Mucosa of gallbladder (tissue), 1 donor: ENCODE measurements around the gene NFIA. TPM values are rescaled to one million over a fixed set of nuclear protein-coding genes. Genes with fewer than 3 reads are reported as not detected.

Source experiments
- DNase-seq: peaks from one replicate; pipeline ENCODE4 v3.0.0-alpha.2; 2020; ENCODE audit warnings: low spot score
- total RNA-seq: library from RNA; stranded (reverse); gene quantifications from one replicate; pipeline ENCODE4 v1.2.1, GENCODE V29; 2021
- donor health status: DM: no; HTN: no; CAD: no.

Gene NFIA
- total RNA-seq, 1 donor from 2014 or later = 82.8 TPM

GRCh38 chr1:61215119-61215518 lies 132.8 kb downstream of the NFIA start:
- no peak for DNase-seq

GRCh38 chr1:61215676-61216289 lies 133.4 kb downstream of the NFIA start:
- DNase-seq = no peak

GRCh38 chr1:61220536-61220935 lies 138.2 kb downstream of the NFIA start:
- no peak for DNase-seq

GRCh38 chr1:61221642-61222041 lies 139.3 kb downstream of the NFIA start:
- DNase-seq = no peak

- no peak for DNase-seq
Observed at GRCh38 chr1:61222240-61222639, 139.9 kb downstream of the NFIA start.

GRCh38 chr1:61223140-61223539 lies 140.8 kb downstream of the NFIA start:
- no peak for DNase-seq

GRCh38 chr1:61224609-61225008 lies 142.2 kb downstream of the NFIA start:
- DNase-seq = no peak

- no peak for DNase-seq
Observed at GRCh38 chr1:61225478-61225877, 143.1 kb downstream of the NFIA start.

GRCh38 chr1:61226791-61227567 lies 144.6 kb downstream of the NFIA start:
- DNase-seq = no peak

GRCh38 chr1:61227857-61228550 lies 145.6 kb downstream of the NFIA start:
- DNase-seq = no peak

GRCh38 chr1:61230523-61230922 lies 148.2 kb downstream of the NFIA start:
- peak; percentile 58 for DNase-seq

- no peak for DNase-seq
Observed at GRCh38 chr1:61231795-61232194, 149.4 kb downstream of the NFIA start.

- no peak for DNase-seq
Observed at GRCh38 chr1:61233121-61233660, 150.8 kb downstream of the NFIA start.

GRCh38 chr1:61234587-61234919 lies 152.2 kb downstream of the NFIA start:
- DNase-seq = no peak

GRCh38 chr1:61237147-61237546 lies 154.8 kb downstream of the NFIA start:
- no peak for DNase-seq

- DNase-seq = no peak
Observed at GRCh38 chr1:61237659-61238358, 155.4 kb downstream of the NFIA start.

- DNase-seq = no peak
Observed at GRCh38 chr1:61238359-61238665, 156.0 kb downstream of the NFIA start.

GRCh38 chr1:61240878-61241277 lies 158.5 kb downstream of the NFIA start:
- DNase-seq = no peak

GRCh38 chr1:61241411-61241838 lies 159.1 kb downstream of the NFIA start:
- peak; percentile 26 for DNase-seq

- no peak for DNase-seq
Observed at GRCh38 chr1:61241973-61242381, 159.6 kb downstream of the NFIA start.

GRCh38 chr1:61244114-61244513 lies 161.8 kb downstream of the NFIA start:
- DNase-seq = no peak

- DNase-seq = no peak
Observed at GRCh38 chr1:61245696-61246400, 163.5 kb downstream of the NFIA start.
